Measurements from ENCODE around the gene NXN.

The NXN gene

GRCh38 chr17:979539-980405, at the start of gene NXN:
Gene NXN, minus strand, starts transcription at chr17:979776.
- peak; percentile 96 for DNase-seq

- no peak for DNase-seq
These were observed 47.5 kb upstream of the NXN start for GRCh38 chr17:1027044-1027443.

GRCh38 chr17:1026599-1026975, 47.0 kb upstream of the NXN start:
- DNase-seq = no peak

- no peak for DNase-seq
These were observed 46.4 kb upstream of the NXN start for GRCh38 chr17:1025733-1026598.

- no peak for DNase-seq
These were observed 44.5 kb upstream of the NXN start for GRCh38 chr17:1024076-1024475.

- DNase-seq = no peak
These were observed 42.9 kb upstream of the NXN start for GRCh38 chr17:1022278-1023024.

- no peak for DNase-seq
These were observed 41.6 kb upstream of the NXN start for GRCh38 chr17:1021147-1021546.

- DNase-seq = no peak
These were observed 39.9 kb upstream of the NXN start for GRCh38 chr17:1019451-1019850.

GRCh38 chr17:1018547-1018946, 39.0 kb upstream of the NXN start:
- DNase-seq = no peak

- DNase-seq = no peak
These were observed 34.1 kb upstream of the NXN start for GRCh38 chr17:1013729-1014090.

GRCh38 chr17:1012823-1013728, 33.5 kb upstream of the NXN start:
- DNase-seq = no peak

GRCh38 chr17:1011760-1012735, 32.5 kb upstream of the NXN start:
- DNase-seq = no peak

- no peak for DNase-seq
These were observed 31.6 kb upstream of the NXN start for GRCh38 chr17:1011138-1011537.

GRCh38 chr17:1010586-1010985, 31.0 kb upstream of the NXN start:
- DNase-seq = no peak

GRCh38 chr17:1010086-1010450, 30.5 kb upstream of the NXN start:
- no peak for DNase-seq

GRCh38 chr17:1009229-1010085, 29.9 kb upstream of the NXN start:
- no peak for DNase-seq

- no peak for DNase-seq
These were observed 28.6 kb upstream of the NXN start for GRCh38 chr17:1008008-1008761.

GRCh38 chr17:1007310-1008007, 27.9 kb upstream of the NXN start:
- no peak for DNase-seq

GRCh38 chr17:1006054-1006453, 26.5 kb upstream of the NXN start:
- no peak for DNase-seq

Data from activated effector memory CD4-positive, alpha-beta T cell treated with anti-CD3 and anti-CD28 coated beads, Interleukin-2, amount 50 U/mL, for 16 hours (primary cell).